Fibroblast of skin of back (primary cell): ENCODE data around the gene RYR2.

Experiments
- DNase-seq: peaks from one replicate; pipeline ENCODE4 v3.0.0-alpha.2; 2013

The RYR2 gene

GRCh38 chr1:237873487-237874211, 831.7 kb downstream of the RYR2 start:
- DNase-seq, result peak; percentile 81

GRCh38 chr1:237875291-237875690, 833.3 kb downstream of the RYR2 start:
- no peak for DNase-seq

DNA sequence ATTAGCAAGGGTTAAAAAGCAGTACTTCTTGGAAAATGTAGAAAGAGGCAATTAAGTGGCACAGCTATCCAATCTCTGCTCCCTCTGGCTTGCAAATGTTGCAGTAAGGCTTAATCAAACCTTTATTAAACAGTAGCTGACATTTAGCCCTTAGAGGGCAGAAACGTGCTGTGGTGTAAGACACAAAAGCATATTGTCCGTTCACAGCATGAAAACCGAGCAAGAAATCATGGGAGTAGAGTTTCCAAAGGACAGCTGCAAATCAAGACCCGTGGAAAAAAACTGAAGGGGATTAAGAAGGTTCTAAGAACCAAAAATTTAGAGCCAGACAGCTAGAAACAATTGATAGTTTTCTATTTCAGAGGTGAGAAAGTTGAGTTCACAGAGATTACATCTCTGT, 835.6 kb downstream of the RYR2 start:
- DNase-seq, result no peak

DNA sequence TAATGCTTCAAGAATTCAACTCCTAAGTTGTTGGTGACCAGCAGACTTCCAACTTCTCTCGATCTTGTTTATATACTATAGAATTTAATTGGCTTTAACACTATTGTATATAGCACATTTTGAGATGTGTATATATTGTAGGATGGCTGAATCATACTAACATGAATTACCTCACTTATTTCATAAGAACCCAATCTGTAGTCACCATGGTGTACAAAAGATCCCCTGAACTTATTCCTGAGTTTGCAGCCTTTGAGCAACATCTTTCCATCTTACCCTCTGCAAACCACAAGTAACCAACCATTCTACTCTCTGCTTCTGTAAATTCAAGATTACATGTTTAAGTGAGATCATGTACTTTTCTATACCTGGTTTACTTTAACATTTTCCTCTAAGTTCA, 836.4 kb downstream of the RYR2 start:
- DNase-seq, result no peak

DNA sequence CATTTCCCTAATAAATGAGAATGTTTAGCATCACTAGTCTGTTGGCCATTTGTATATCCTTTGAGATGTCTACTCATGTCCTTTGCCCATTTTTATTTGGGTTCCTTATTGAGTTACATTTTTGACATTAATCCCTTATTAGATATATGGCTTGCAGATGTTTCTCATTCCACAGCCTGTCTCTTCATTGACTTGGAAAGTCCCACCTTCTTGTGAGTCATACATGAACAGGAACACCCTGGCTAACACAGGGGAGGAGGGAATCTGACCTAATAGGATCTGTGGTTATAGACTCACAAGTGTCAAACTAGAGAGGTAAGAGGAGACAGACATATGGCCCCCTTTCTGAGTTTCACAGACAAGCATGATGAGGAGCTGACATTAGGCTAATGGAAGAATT, 837.2 kb downstream of the RYR2 start:
- peak; percentile 41 for DNase-seq
